ENCODE measurements around the gene SLC22A5. TPM values are rescaled to one million over a fixed set of nuclear protein-coding genes. Genes with fewer than 3 reads are reported as not detected.

SLC22A5 gene
- polyA plus RNA-seq, 1 donor (not counting 4 experiments of a cell fraction or from before 2014, with no cell fraction given): 14.8 TPM

DNA sequence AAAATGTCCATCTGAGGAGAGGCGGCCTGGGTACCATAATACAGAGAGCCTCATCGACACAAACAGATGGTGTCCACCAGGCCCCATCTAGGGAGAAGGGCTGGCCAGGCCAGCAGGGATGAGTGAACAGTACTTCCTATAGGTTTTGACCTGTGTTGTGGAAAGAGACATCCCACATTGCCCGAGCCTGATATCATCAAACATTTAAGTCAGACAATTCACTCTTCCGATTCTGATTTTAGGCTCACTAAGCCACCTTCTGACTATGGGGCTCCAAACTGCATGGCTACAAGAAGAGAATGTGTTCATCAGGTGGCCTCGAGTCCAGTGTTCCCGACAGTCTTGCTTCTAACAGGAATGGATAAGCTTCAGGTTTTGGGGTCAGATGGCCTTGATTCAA lies 38.9 kb downstream of the SLC22A5 start:
- Histone ChIP-seq H3K9ac (ENCODE audit: control insufficient read depth, extremely low read depth, insufficient read depth, low read length) (no peak overlapping the region), H3K9me3 (ENCODE audit: control insufficient read depth, low read depth, low read length) (no peaks in the 10 kb centered on the region), H3K4me2 (ENCODE audit: control insufficient read depth, extremely low read depth, insufficient read depth, low read depth, low read length) (no peak overlapping the region), H3K4me3 (ENCODE audit: control insufficient read depth in 2 of 3, extremely low read depth in 1 of 3, insufficient read depth in 2 of 3, low read depth in 1 of 3, low read length in 3 of 3) (no peak overlapping the region), H3K27ac (ENCODE audit: control insufficient read depth, insufficient read depth, low read length) (no peak overlapping the region), H3K36me3 (ENCODE audit: control insufficient read depth in 2 of 2, extremely low read depth in 1 of 2, insufficient read depth in 2 of 2, low read length in 2 of 2) (no peaks in the 10 kb centered on the region), H4K20me1 (ENCODE audit: control insufficient read depth, extremely low read depth, insufficient read depth, low read length) (no peaks in the 10 kb centered on the region), H3K4me1 (ENCODE audit: control insufficient read depth, extremely low read depth, insufficient read depth, low read length) (peaks cover 21% of the 10 kb centered on the region), H3K9me1 (ENCODE audit: control insufficient read depth, extremely low read depth, insufficient read depth, low read length) (no peaks in the 10 kb centered on the region), H3K79me2 (ENCODE audit: control insufficient read depth, insufficient read depth, low read length) (no peaks in the 10 kb centered on the region), H3K27me3 (ENCODE audit: control insufficient read depth, extremely low read depth, insufficient read depth, low read length) (no peaks in the 10 kb centered on the region), H2AFZ (ENCODE audit: control insufficient read depth, low read length) (no peak overlapping the region)
- dilution Hi-C loops (cut with MboI; ENCODE audit: extremely low pct_ligation_motif_present, low sequenced_read_pairs): no loop called here
- TF ChIP-seq, protein P1, sequence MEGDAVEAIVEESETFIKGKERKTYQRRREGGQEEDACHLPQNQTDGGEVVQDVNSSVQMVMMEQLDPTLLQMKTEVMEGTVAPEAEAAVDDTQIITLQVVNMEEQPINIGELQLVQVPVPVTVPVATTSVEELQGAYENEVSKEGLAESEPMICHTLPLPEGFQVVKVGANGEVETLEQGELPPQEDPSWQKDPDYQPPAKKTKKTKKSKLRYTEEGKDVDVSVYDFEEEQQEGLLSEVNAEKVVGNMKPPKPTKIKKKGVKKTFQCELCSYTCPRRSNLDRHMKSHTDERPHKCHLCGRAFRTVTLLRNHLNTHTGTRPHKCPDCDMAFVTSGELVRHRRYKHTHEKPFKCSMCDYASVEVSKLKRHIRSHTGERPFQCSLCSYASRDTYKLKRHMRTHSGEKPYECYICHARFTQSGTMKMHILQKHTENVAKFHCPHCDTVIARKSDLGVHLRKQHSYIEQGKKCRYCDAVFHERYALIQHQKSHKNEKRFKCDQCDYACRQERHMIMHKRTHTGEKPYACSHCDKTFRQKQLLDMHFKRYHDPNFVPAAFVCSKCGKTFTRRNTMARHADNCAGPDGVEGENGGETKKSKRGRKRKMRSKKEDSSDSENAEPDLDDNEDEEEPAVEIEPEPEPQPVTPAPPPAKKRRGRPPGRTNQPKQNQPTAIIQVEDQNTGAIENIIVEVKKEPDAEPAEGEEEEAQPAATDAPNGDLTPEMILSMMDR (optimal IDR thresholded peaks at IDR 0.05 in 1 of 3, IDR thresholded peaks at IDR 0.05 in 1 of 3, conservative IDR thresholded peaks at IDR 0.05 in 1 of 3; ENCODE audit: extremely low read depth in 1 of 3, insufficient read depth in 2 of 3, low read length in 3 of 3): no peak
- TF ChIP-seq EZH2 (IDR thresholded peaks at IDR 0.05; ENCODE audit: low read length): no peak
- FAIRE-seq (no peak), DNase-seq (ENCODE audit: low read depth, low spot score) (no peak)

- no peaks in the 10 kb centered on the region for H3K9me1 ChIP-seq (ENCODE audit: control insufficient read depth, extremely low read depth, insufficient read depth, low read length)
- H3K9me3 ChIP-seq (ENCODE audit: control insufficient read depth, low read depth, low read length): no peaks in the 10 kb centered on the region
- H3K27me3 ChIP-seq (ENCODE audit: control insufficient read depth, extremely low read depth, insufficient read depth, low read length): no peaks in the 10 kb centered on the region
- FAIRE-seq (no peak), DNase-seq (ENCODE audit: low read depth, low spot score) (no peak)
- no peak overlapping the region for H3K9ac ChIP-seq (ENCODE audit: control insufficient read depth, extremely low read depth, insufficient read depth, low read length)
- H3K27ac ChIP-seq (ENCODE audit: control insufficient read depth, insufficient read depth, low read length): no peak overlapping the region
- H3K4me2 ChIP-seq (ENCODE audit: control insufficient read depth, extremely low read depth, insufficient read depth, low read depth, low read length): no peak overlapping the region
- peaks cover 21% of the 10 kb centered on the region for H3K4me1 ChIP-seq (ENCODE audit: control insufficient read depth, extremely low read depth, insufficient read depth, low read length)
- H3K79me2 ChIP-seq (ENCODE audit: control insufficient read depth, insufficient read depth, low read length): no peaks in the 10 kb centered on the region
- TF ChIP-seq, protein P1 (optimal IDR thresholded peaks at IDR 0.05 in 1 of 3, IDR thresholded peaks at IDR 0.05 in 1 of 3, conservative IDR thresholded peaks at IDR 0.05 in 1 of 3; ENCODE audit: extremely low read depth in 1 of 3, insufficient read depth in 2 of 3, low read length in 3 of 3): no peak
- TF ChIP-seq EZH2 (IDR thresholded peaks at IDR 0.05; ENCODE audit: low read length): no peak
- dilution Hi-C loops (cut with MboI; ENCODE audit: extremely low pct_ligation_motif_present, low sequenced_read_pairs): no loop called here
- H2AFZ ChIP-seq (ENCODE audit: control insufficient read depth, low read length): no peak overlapping the region
- H3K4me3 ChIP-seq (ENCODE audit: control insufficient read depth in 2 of 3, extremely low read depth in 1 of 3, insufficient read depth in 2 of 3, low read depth in 1 of 3, low read length in 3 of 3): no peak overlapping the region
- no peaks in the 10 kb centered on the region for H3K36me3 ChIP-seq (ENCODE audit: control insufficient read depth in 2 of 2, extremely low read depth in 1 of 2, insufficient read depth in 2 of 2, low read length in 2 of 2)
- no peaks in the 10 kb centered on the region for H4K20me1 ChIP-seq (ENCODE audit: control insufficient read depth, extremely low read depth, insufficient read depth, low read length)
Observed at GRCh38 chr5:132408965-132409364, 39.5 kb downstream of the SLC22A5 start.

Data from keratinocyte (primary cell).